ENCODE data around the gene MYL12A. TPM values are rescaled to one million over a fixed set of nuclear protein-coding genes. Genes with fewer than 3 reads are reported as not detected.
"Not testable (repeated sequence)": the region's sequence is repeated elsewhere in the genome, so short reads cannot be mapped to it uniquely, and the experiment has no call there.

MYL12A gene
- total RNA-seq, 1 experiment from 2014 or later, result 507 TPM

DNA sequence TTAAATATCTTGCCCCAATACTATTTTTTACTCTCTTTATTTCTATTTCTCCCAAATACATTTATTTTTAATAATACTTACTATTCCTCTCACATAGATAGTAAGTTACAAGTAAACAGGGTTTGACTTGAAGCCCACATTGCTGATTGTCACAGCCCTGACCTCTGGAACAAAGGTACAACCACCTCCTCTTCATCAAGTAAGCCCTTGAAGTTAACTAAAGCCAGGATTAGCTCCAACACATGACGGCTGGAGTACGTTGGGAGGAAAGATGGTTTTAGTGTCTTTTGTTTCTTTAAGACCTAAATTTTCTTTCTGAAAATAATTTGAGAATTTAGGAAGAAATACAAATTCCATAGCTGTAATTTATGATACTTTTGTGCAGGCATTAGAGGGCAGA lies 28.8 kb upstream of the MYL12A start:
- no peaks in the 10 kb centered on the region for H3K27me3 ChIP-seq (ENCODE audit: control insufficient read depth, insufficient read depth, low read length)
- no peaks in the 10 kb centered on the region for H3K36me3 ChIP-seq (replicated peaks; ENCODE audit: control insufficient read depth, insufficient read depth, low read length)
- DNase-seq, result no peak
- no peak overlapping the region for H3K4me3 ChIP-seq (ENCODE audit: insufficient read depth, low read depth, low read length)

DNA sequence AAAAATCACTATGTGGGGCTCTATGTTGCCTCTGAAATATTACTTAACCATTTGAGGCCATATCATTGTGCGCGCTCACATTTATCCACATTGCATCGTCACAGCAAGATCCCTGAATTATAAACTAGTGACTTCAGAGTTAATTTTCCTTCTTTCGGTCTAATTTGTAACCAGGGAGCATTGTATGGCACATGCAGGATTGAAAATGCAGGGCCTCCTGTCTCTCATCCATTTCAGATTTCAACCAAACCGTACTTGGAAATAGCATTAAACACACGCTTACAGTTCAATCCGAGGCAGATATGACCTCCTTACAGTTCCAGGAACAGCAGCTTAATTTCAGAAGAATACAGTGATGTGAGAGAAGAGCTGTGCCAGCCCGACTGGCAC lies 28.4 kb upstream of the MYL12A start:
- no peaks in the 10 kb centered on the region for H3K36me3 ChIP-seq (replicated peaks; ENCODE audit: control insufficient read depth, insufficient read depth, low read length)
- no peaks in the 10 kb centered on the region for H3K27me3 ChIP-seq (ENCODE audit: control insufficient read depth, insufficient read depth, low read length)

GRCh38 chr18:3219631-3220335 lies 27.8 kb upstream of the MYL12A start, which contains the start of gene MYOM1:
TSS of gene MYOM1 (minus strand) at chr18:3219968. CDS start at chr18:3215223, 4,745 bp downstream.
- DNase-seq, result no peak
- H3K4me3 ChIP-seq (ENCODE audit: insufficient read depth, low read depth, low read length), result no peak within 1 kb of the TSS

More for the DNA sequence above, 28.4 kb upstream of the MYL12A start:
- no peak overlapping the region for H3K4me3 ChIP-seq (ENCODE audit: insufficient read depth, low read depth, low read length)
- DNase-seq, result no peak

GRCh38 chr18:3220868-3221267 lies 26.7 kb upstream of the MYL12A start:
- not testable (repeated sequence) for H3K4me3 ChIP-seq (ENCODE audit: insufficient read depth, low read depth, low read length); H3K27me3 ChIP-seq (ENCODE audit: control insufficient read depth, insufficient read depth, low read length); DNase-seq; H3K36me3 ChIP-seq (replicated peaks; ENCODE audit: control insufficient read depth, insufficient read depth, low read length)

More at GRCh38 chr18:3219631-3220335, 27.8 kb upstream of the MYL12A start, which contains the start of gene MYOM1:
- H3K36me3 ChIP-seq (replicated peaks; ENCODE audit: control insufficient read depth, insufficient read depth, low read length), result no peaks in the 10 kb centered on the region
- no peaks in the 10 kb centered on the region for H3K27me3 ChIP-seq (ENCODE audit: control insufficient read depth, insufficient read depth, low read length)

GRCh38 chr18:3221496-3221895 lies 26.1 kb upstream of the MYL12A start:
- H3K36me3 ChIP-seq (replicated peaks; ENCODE audit: control insufficient read depth, insufficient read depth, low read length), result no peaks in the 10 kb centered on the region
- no peak overlapping the region for H3K4me3 ChIP-seq (ENCODE audit: insufficient read depth, low read depth, low read length)
- no peaks in the 10 kb centered on the region for H3K27me3 ChIP-seq (ENCODE audit: control insufficient read depth, insufficient read depth, low read length)
- no peak for DNase-seq

- no peak for DNase-seq
- Histone ChIP-seq H3K4me3 (ENCODE audit: insufficient read depth, low read depth, low read length) (no peak overlapping the region), H3K36me3 (replicated peaks; ENCODE audit: control insufficient read depth, insufficient read depth, low read length) (no peaks in the 10 kb centered on the region), H3K27me3 (ENCODE audit: control insufficient read depth, insufficient read depth, low read length) (no peaks in the 10 kb centered on the region)
These were observed 24.2 kb upstream of the MYL12A start for GRCh38 chr18:3223356-3223755.

DNA sequence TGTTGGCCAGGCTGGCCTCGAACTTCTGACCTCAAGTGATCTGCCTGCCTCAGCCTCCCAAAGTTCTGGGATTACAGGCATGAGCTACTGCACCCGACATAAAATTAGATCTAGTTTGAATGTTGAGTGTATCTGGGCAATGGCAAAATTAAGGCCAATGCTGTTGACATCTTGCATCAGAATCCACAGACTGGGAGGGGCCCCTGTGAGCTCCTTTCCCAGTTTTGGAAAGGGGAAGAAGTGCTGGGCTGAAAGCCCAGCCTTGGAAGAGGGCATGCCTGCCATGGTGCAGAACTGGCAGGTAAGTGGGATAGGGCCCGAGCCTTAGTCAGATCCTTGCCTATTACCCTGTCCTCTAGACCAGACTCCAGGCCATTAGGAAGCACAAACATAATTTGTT lies 23.4 kb upstream of the MYL12A start:
- Histone ChIP-seq H3K36me3 (replicated peaks; ENCODE audit: control insufficient read depth, insufficient read depth, low read length) (no peaks in the 10 kb centered on the region), H3K27me3 (ENCODE audit: control insufficient read depth, insufficient read depth, low read length) (no peaks in the 10 kb centered on the region), H3K4me3 (ENCODE audit: insufficient read depth, low read depth, low read length) (no peak overlapping the region)
- DNase-seq, result no peak

DNA sequence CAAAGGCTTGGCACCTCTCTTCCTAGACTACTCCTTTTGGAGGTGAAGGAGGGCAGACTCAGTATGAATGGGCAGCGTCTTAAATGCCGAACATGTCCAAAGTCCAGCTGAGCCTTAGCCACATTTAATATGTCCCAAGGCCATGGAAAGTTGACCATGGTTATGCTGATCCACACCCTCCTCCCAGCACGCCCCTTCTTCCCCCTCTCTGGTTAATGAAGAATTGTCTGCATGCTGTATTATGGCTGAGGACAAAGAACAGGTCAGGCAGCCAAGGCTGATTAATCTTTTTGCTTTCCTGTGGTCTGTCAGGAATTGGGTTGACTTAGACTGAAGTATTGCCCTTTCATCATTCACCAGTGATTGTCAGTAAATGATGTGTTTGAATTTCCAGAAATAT lies 22.0 kb upstream of the MYL12A start:
- Histone ChIP-seq H3K36me3 (replicated peaks; ENCODE audit: control insufficient read depth, insufficient read depth, low read length) (no peaks in the 10 kb centered on the region), H3K4me3 (ENCODE audit: insufficient read depth, low read depth, low read length) (no peak overlapping the region), H3K27me3 (ENCODE audit: control insufficient read depth, insufficient read depth, low read length) (no peaks in the 10 kb centered on the region)
- no peak for DNase-seq

DNA sequence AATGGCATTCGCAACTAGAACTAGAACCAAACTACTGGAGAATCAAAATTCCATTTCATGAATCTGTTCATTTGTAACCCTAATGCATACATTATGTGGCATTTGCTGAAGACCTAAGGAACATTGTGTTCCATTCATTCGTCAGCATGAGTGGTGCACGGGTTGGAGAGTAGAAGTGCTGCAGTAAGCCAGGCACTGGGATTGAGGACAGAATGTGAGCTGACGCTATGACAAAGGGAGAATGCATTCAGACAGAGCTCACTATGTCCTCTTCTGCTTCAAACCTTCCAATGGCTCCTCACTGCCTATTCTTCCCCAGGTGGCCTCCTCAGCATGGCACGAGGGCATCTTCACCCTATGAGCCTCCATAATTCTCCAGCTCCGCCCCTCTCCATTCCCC lies 21.6 kb upstream of the MYL12A start:
- H3K4me3 ChIP-seq (ENCODE audit: insufficient read depth, low read depth, low read length), result no peak overlapping the region
- no peaks in the 10 kb centered on the region for H3K36me3 ChIP-seq (replicated peaks; ENCODE audit: control insufficient read depth, insufficient read depth, low read length)
- DNase-seq, result no peak
- H3K27me3 ChIP-seq (ENCODE audit: control insufficient read depth, insufficient read depth, low read length), result no peaks in the 10 kb centered on the region

DNA sequence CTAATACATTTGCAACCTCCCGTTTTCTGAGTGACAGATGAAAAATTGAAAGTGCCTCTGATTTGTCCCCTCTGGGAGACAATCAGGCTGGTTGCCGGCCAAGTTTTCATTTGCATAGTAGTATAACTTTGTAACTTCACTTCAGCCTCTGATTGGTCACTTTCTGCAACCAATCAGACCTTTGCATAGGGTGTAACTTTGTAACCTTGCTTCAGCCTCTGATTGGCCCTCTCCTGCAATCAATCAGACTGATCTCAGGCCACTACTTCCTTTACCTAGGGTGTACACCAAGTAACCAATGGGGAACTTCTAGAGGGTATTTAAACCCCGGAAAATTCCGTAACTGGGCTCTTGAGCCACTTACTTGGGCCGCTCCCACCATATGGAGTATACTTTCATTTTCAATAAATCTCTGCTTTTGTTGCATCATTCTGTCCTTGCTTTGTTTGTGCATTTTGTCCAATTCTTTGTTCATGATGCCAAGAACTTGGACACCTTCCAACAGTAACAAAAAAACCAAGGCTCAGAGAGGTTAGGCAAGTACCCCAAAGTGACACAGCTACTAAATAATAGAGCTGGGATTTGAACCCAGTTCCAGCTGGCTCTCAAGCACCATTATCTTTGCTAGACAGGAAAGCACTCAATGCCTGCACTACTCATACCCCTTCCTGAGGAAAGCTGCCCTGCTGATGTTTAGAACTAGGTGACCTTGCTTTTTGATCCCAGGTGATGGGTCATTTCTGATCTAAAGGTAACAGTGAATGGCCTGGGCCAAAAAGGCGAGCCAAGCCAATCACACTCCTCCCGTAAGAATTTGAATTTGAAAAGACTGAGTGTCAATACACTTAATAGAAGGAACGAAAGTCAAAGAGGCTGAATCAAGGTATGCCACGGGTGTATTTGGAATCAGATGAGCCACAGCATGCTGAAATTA lies 16.9 kb upstream of the MYL12A start:
- DNase-seq, result peak; percentile 31
- H3K27me3 ChIP-seq (ENCODE audit: control insufficient read depth, insufficient read depth, low read length), result no peaks in the 10 kb centered on the region
- H3K4me3 ChIP-seq (ENCODE audit: insufficient read depth, low read depth, low read length), result no peak overlapping the region
- no peaks in the 10 kb centered on the region for H3K36me3 ChIP-seq (replicated peaks; ENCODE audit: control insufficient read depth, insufficient read depth, low read length)

- no peak for DNase-seq
- Histone ChIP-seq H3K36me3 (replicated peaks; ENCODE audit: control insufficient read depth, insufficient read depth, low read length) (no peaks in the 10 kb centered on the region), H3K4me3 (ENCODE audit: insufficient read depth, low read depth, low read length) (no peak overlapping the region), H3K27me3 (ENCODE audit: control insufficient read depth, insufficient read depth, low read length) (no peaks in the 10 kb centered on the region)
These were observed 14.6 kb upstream of the MYL12A start for GRCh38 chr18:3233004-3233403.

DNA sequence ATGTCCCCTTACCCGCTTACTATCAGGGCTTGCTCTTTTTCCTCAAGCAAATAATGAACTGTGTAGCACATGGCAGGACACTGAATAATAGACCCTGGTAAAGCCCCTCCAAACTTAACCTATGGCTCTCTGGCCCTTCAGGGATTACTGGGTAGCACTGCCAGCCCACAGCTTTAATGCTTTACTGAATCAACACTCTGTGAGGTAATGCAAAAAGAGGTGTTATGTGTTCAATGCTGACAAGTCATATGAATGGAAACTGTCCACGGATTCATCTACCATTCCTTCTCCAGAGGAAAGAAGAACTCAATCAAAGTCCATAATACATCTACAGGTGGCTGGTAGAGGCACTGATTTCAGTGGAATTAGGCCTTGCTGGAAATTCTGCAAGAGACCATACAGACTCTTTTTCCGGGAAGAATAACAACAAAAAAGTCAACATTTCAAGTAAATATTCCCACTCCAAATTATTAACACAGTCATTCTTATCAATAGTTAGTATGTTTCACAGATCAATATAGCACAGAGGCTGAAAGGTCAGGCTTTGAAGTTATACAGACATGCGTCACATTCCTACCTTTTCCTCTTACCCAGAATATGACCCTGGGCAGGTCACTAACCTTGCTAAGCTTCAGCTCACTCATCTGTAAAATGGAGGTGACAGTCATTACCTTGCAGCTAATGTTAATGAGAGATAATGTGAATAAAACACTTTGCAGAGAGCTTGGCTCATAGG lies 14.0 kb upstream of the MYL12A start:
- Histone ChIP-seq H3K4me3 (ENCODE audit: insufficient read depth, low read depth, low read length) (no peak overlapping the region), H3K27me3 (ENCODE audit: control insufficient read depth, insufficient read depth, low read length) (no peaks in the 10 kb centered on the region), H3K36me3 (replicated peaks; ENCODE audit: control insufficient read depth, insufficient read depth, low read length) (no peaks in the 10 kb centered on the region)
- no peak for DNase-seq

DNA sequence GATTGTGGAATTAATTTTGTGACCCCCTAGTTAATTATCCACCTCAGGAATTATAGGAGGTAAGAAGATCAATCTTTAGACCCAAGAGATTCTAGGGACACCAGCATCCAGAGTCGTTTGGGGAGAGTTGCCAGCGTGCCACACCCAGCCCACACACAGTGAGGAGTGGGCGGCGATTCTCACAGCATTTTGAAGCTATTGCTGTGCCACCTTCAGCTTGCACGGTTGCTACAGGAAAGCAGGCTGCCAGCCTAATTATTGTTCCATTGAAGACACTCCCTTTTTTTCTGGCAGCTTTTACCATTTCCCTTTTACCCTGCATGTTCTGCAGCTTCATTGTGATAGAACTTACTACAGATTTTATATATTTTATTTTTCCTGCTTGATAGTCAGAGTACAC lies 13.1 kb upstream of the MYL12A start:
- no peak for DNase-seq
- Histone ChIP-seq H3K36me3 (replicated peaks; ENCODE audit: control insufficient read depth, insufficient read depth, low read length) (no peaks in the 10 kb centered on the region), H3K27me3 (ENCODE audit: control insufficient read depth, insufficient read depth, low read length) (no peaks in the 10 kb centered on the region), H3K4me3 (ENCODE audit: insufficient read depth, low read depth, low read length) (no peak overlapping the region)

DNA sequence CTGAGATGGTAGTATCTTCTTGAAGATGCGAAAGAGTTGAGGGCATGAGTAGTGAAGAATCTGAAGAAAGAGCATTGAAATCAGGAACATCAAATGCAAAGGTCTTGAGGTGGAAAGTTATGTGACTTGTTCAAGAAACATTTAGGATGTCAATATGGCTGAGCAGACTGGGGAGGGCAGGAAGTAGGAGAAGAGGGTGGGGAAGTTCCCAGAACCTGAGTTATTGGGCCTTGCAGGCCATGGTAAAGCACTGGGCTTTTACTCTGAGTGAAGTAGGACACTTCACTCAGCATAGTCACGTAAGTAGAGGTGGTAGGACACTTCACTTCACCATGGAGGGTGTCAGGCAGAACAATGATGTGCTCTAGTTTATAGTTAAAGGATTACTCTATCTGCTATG lies 11.8 kb upstream of the MYL12A start:
- no peaks in the 10 kb centered on the region for H3K27me3 ChIP-seq (ENCODE audit: control insufficient read depth, insufficient read depth, low read length)
- DNase-seq, result no peak
- H3K36me3 ChIP-seq (replicated peaks; ENCODE audit: control insufficient read depth, insufficient read depth, low read length), result no peaks in the 10 kb centered on the region
- H3K4me3 ChIP-seq (ENCODE audit: insufficient read depth, low read depth, low read length), result no peak overlapping the region
